T-helper 2 cell (primary cell): ENCODE measurements around the gene GPR160.

Experiments used
- DNase-seq, 5 experiments: peaks; one replicate each; pipeline versions ENCODE4 v3.0.0 to v3.0.0-alpha.2; 2012 to 2022

Gene GPR160

GRCh38 chr3:170027233-170028102 lies 10.3 kb upstream of the GPR160 start:
- peak in 2 of 5 experiments; percentile 3 to 79 for DNase-seq

- peak in 3 of 5 experiments; percentile 40 to 71 (median 67) for DNase-seq
These were observed 4.3 kb upstream of the GPR160 start for GRCh38 chr3:170033489-170033888.

GRCh38 chr3:170038434-170039110 lies 777 bp downstream of the GPR160 start:
- DNase-seq = peak in 3 of 5 experiments; percentile 3 to 51 (median 8)

- no peak for DNase-seq
These were observed 2.6 kb downstream of the GPR160 start for GRCh38 chr3:170040418-170040817.

- DNase-seq = no peak
These were observed 5.7 kb downstream of the GPR160 start for GRCh38 chr3:170043506-170043905.

GRCh38 chr3:170044271-170044670 lies 6.5 kb downstream of the GPR160 start:
- no peak for DNase-seq

GRCh38 chr3:170044795-170045244 lies 7.0 kb downstream of the GPR160 start:
- DNase-seq = no peak

GRCh38 chr3:170046269-170047132 lies 8.7 kb downstream of the GPR160 start:
- DNase-seq = no peak

GRCh38 chr3:170047133-170047404 lies 9.3 kb downstream of the GPR160 start:
- no peak for DNase-seq

GRCh38 chr3:170049146-170050000 lies 11.6 kb downstream of the GPR160 start:
- DNase-seq = no peak

- DNase-seq = no peak
These were observed 13.0 kb downstream of the GPR160 start for GRCh38 chr3:170050753-170051152.

GRCh38 chr3:170052398-170052797 lies 14.6 kb downstream of the GPR160 start:
- DNase-seq = no peak

GRCh38 chr3:170054204-170054603 lies 16.4 kb downstream of the GPR160 start:
- peak in 1 of 5 experiments; percentile 51 for DNase-seq

- peak in 1 of 5 experiments; percentile 60 for DNase-seq
These were observed 17.4 kb downstream of the GPR160 start for GRCh38 chr3:170055209-170055608.

GRCh38 chr3:170056710-170057454 lies 19.1 kb downstream of the GPR160 start:
- peak in 1 of 5 experiments; percentile 76 for DNase-seq

GRCh38 chr3:170057550-170057949 lies 19.8 kb downstream of the GPR160 start:
- no peak for DNase-seq

- peak in 1 of 5 experiments; percentile 34 for DNase-seq
These were observed 20.3 kb downstream of the GPR160 start for GRCh38 chr3:170058127-170058526.

GRCh38 chr3:170059447-170059846 lies 21.7 kb downstream of the GPR160 start:
- no peak for DNase-seq

GRCh38 chr3:170062068-170062467 lies 24.3 kb downstream of the GPR160 start:
- no peak for DNase-seq

- DNase-seq = no peak
These were observed 25.0 kb downstream of the GPR160 start for GRCh38 chr3:170062769-170063168.

- no peak for DNase-seq
These were observed 25.9 kb downstream of the GPR160 start for GRCh38 chr3:170063691-170064090.
